Measurements from ENCODE around the gene EDIL3.

DNA sequence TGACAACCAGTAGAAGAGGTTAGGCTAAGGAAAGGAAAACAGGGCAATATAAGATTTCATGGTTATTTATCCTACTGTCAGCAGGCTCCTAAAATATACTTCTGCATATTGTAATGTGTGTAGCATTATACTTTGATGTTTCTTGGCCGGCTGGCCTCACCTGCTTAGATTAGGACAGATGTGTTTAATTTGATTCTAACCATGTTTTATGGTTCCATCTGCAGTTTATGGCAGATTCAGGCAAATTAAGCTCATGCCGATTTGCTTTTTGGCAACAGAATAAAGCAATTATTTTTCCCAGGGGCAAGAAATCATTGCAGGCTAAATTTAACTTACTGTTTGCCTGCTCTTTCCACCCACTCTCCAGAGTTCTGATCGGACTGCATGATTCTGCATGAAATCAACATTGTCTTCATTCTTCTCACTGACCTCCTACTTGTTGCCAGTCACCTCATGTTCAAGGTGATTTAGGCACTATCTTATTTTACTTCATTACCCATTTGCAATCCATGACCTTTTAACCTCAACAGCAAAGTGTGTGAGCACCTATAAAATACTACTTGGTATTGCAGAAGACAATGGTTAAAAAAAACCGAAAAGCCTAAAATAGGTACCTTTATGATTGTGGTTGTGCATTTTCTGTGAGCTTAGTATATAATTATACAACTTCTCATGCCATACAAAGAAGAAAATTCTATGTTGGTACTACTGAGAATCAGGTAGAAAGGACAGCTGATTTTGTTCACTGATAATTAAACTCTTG, 125.2 kb downstream of the EDIL3 start:
- TF ChIP-seq, protein P1, sequence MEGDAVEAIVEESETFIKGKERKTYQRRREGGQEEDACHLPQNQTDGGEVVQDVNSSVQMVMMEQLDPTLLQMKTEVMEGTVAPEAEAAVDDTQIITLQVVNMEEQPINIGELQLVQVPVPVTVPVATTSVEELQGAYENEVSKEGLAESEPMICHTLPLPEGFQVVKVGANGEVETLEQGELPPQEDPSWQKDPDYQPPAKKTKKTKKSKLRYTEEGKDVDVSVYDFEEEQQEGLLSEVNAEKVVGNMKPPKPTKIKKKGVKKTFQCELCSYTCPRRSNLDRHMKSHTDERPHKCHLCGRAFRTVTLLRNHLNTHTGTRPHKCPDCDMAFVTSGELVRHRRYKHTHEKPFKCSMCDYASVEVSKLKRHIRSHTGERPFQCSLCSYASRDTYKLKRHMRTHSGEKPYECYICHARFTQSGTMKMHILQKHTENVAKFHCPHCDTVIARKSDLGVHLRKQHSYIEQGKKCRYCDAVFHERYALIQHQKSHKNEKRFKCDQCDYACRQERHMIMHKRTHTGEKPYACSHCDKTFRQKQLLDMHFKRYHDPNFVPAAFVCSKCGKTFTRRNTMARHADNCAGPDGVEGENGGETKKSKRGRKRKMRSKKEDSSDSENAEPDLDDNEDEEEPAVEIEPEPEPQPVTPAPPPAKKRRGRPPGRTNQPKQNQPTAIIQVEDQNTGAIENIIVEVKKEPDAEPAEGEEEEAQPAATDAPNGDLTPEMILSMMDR (IDR thresholded peaks at IDR 0.05), result no peak
- no peak for TF ChIP-seq POLR2A (IDR thresholded peaks at IDR 0.05)

Data from breast epithelium (tissue), 3 donors.